Activated CD8-positive, alpha-beta memory T cell treated with anti-CD3 and anti-CD28 coated beads, Interleukin-2, amount 10 ng/mL, durations not matched to agents 7 days and 5 days (primary cell): ENCODE data around the gene AWAT1. TPM values are rescaled to one million over a fixed set of nuclear protein-coding genes. Genes with fewer than 3 reads are reported as not detected.
"Not testable (repeated sequence)": the region's sequence is repeated elsewhere in the genome, so short reads cannot be mapped to it uniquely, and the experiment has no call there.

Experiments
- ATAC-seq: fragments of 150-1000 bp; cut with Tn5 transposase; one replicate; pipeline ENCODE4 v1.10.0; 2021; ENCODE audit warnings: moderate library complexity
- CTCF ChIA-PET: fragments of 350-600 bp; sonication (Branson Sonifier 250); formaldehyde crosslinking; loops from one replicate; lab custom pipeline; 2021; ENCODE audit warnings: antibody characterized with exemption; lab: Charles Lee
- DNase-seq: peaks from one replicate; pipeline ENCODE4 v3.0.0-alpha.2; 2020
- H3K27ac Mint-ChIP-seq: one replicate; pipeline ENCODE4 v1.8.0; 2021; ENCODE audit warnings: mild to moderate bottlenecking, mixed read lengths
- H3K27me3 Mint-ChIP-seq: one replicate; pipeline ENCODE4 v1.8.0; 2021; ENCODE audit warnings: mixed read lengths
- H3K36me3 Mint-ChIP-seq: one replicate; pipeline ENCODE4 v1.8.0; 2021; ENCODE audit warnings: mild to moderate bottlenecking, mixed read lengths
- H3K4me1 Mint-ChIP-seq: one replicate; pipeline ENCODE4 v1.8.0; 2021; ENCODE audit warnings: mixed read lengths
- H3K4me3 Mint-ChIP-seq: one replicate; pipeline ENCODE4 v1.8.0; 2021; ENCODE audit warnings: mild to moderate bottlenecking, moderate library complexity, mixed read lengths
- H3K9me3 Mint-ChIP-seq: one replicate; pipeline ENCODE4 v1.8.0; 2022; ENCODE audit warnings: low read depth, mixed read lengths
- total RNA-seq, 2 experiments: library from RNA; stranded (reverse); gene quantifications; one replicate each; pipeline ENCODE4 v1.2.3, GENCODE V29; 2021

The AWAT1 gene
- total RNA-seq = not detected

DNA sequence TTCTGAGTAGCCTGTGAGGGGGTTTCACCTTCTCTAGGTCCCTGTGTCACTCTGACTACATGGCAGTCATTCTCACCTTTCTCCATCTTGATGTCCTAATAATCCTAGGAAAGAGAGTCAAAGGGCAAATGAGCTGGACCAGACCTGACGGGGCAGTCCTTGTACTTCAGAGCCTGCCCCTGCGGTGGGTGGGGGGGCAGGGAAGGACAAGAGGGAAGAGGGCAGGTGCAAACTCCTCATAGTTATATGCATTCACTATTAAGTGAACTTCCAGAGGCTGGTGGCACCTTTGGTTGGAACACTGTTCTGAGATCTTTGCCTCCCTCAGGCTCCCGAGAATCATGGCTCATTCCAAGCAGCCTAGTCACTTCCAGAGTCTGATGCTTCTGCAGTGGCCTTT lies at the start of gene AWAT1:
TSS of gene AWAT1 (plus strand) at position 301 of the 400 bp plus-strand sequence. CDS start at position 342, 41 bp downstream.
- Mint-ChIP-seq H3K27ac (no peak within 1 kb of the TSS), H3K9me3 (no peaks in the 10 kb centered on the region), H3K4me3 (no peak within 1 kb of the TSS), H3K4me1 (peaks cover 11% of the 10 kb centered on the region), H3K27me3 (peaks cover 2% of the 10 kb centered on the region), H3K36me3 (no peaks in the 10 kb centered on the region)
- CTCF ChIA-PET = no interaction called here
- ATAC-seq = no peak
- no peak for DNase-seq

DNA sequence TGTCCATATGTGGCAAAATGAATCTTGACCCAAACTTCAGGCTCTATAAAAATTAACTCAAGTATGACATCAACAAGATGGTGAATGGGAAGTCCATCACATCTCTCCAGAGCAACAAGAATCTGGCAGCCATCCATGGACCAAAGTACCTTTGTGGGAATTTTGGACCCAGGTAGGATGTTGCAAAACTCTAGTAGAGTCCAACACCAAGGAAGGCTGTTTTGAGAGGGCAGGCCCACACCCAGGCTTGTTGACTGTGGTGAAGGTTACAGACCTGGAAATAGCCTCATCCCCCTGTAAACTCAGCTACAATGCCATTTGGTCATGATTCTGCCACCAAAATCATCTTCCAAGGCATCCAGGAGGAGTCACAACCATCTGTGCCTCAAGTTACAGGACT lies 44.2 kb upstream of the AWAT1 start:
- CTCF ChIA-PET = no interaction called here
- no peaks in the 10 kb centered on the region for H3K36me3 Mint-ChIP-seq

DNA sequence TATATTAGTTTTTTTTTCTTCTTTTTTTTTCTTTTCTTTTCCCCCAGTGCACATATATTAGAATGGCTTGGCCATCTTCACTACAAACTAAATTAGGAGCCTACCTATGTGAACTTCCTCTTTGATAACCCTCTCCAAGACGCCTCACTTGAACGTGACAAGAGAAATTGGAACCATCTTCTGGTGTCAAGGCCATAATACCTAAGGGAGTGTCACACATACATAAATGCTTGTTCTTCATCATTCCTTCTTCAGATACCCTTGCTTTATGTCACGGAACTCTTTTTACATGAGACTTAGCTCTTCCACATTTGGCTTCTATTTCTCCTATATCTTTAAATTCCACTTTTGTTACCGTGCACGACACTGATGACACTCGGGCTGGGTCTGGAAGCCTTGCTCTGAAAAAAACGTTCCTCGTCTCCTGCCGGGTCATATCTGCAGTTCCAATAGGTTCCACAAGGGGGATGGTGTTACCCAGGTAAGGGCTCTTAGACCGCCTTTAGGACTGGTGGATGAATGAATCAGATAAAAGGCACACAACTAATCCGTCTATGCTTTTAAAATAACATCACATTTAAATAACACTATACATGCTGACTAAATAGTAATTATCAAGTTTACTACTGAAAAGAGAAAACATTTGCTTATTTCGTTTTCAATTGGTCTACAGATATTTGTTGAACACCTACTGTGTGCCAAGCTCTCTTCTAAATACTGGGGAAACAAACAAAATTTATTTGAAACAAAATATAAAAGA lies 37.3 kb upstream of the AWAT1 start:
- CTCF ChIA-PET = interaction anchor here (1.5 kb wide), 1 partner anchor 235 kb away, joined by 3 read pairs; no protein-coding TSS in a partner anchor
- DNase-seq (peak; percentile 70), ATAC-seq (peak; percentile 74)
- no peaks in the 10 kb centered on the region for H3K36me3 Mint-ChIP-seq
- no peaks in the 10 kb centered on the region for H3K9me3 Mint-ChIP-seq
- H3K4me3 Mint-ChIP-seq = no peak overlapping the region
- peaks cover 7% of the 10 kb centered on the region for H3K4me1 Mint-ChIP-seq
- H3K27me3 Mint-ChIP-seq = peaks cover 17% of the 10 kb centered on the region
- H3K27ac Mint-ChIP-seq = no peak overlapping the region

More for the DNA sequence above, 44.2 kb upstream of the AWAT1 start:
- ATAC-seq = no peak
- Mint-ChIP-seq H3K9me3 (no peaks in the 10 kb centered on the region), H3K4me3 (no peak overlapping the region), H3K27me3 (peaks cover 27% of the 10 kb centered on the region), H3K4me1 (no peaks in the 10 kb centered on the region), H3K27ac (no peak overlapping the region)
- DNase-seq = no peak

DNA sequence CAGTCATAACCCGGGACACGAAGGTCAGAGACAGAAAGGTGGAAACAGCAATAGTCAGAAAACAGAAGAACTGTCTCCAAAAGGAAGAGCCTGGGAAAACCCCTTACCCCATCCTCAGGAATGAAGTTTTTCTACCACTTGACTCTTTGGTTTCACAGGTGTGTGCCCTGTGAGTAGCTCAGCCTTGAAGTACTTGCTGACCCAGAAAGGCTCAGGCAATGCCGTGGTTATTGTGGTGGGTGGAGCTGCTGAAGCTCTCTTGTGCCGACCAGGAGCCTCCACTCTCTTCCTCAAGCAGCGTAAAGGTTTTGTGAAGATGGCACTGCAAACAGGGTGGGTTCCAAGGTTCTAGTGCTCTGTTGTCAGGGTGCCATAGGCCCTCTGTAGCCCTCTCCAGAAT lies 32.7 kb upstream of the AWAT1 start:
- no peak for DNase-seq
- H3K4me1 Mint-ChIP-seq = peaks cover 7% of the 10 kb centered on the region
- ATAC-seq = no peak
- peaks cover 6% of the 10 kb centered on the region for H3K27me3 Mint-ChIP-seq
- H3K4me3 Mint-ChIP-seq = no peak overlapping the region
- no peaks in the 10 kb centered on the region for H3K36me3 Mint-ChIP-seq
- no peaks in the 10 kb centered on the region for H3K9me3 Mint-ChIP-seq
- CTCF ChIA-PET = no interaction called here
- H3K27ac Mint-ChIP-seq = no peak overlapping the region

DNA sequence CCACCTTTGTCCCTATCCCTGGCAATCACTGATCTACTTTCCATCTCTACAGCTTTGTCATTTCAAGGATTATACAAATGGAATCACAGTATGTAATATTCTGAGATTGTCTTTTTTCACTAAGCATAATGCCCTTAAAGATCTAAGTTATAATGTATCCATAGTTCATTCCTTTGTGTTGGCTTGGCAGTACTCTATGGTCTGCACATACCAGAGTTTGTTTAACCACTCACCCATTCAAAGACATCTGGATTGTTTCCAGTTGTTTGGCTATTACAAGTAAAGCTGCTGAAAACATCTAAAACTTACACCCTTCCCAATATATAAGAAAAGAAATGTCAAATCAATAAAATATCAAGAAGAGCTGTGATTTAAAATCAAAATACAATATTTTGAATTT lies 26.0 kb upstream of the AWAT1 start:
- Mint-ChIP-seq H3K9me3 (no peaks in the 10 kb centered on the region), H3K36me3 (no peaks in the 10 kb centered on the region), H3K4me3 (no peak overlapping the region), H3K4me1 (no peaks in the 10 kb centered on the region), H3K27me3 (peaks cover 8% of the 10 kb centered on the region), H3K27ac (no peak overlapping the region)
- no peak for ATAC-seq
- no peak for DNase-seq
- CTCF ChIA-PET = no interaction called here

DNA sequence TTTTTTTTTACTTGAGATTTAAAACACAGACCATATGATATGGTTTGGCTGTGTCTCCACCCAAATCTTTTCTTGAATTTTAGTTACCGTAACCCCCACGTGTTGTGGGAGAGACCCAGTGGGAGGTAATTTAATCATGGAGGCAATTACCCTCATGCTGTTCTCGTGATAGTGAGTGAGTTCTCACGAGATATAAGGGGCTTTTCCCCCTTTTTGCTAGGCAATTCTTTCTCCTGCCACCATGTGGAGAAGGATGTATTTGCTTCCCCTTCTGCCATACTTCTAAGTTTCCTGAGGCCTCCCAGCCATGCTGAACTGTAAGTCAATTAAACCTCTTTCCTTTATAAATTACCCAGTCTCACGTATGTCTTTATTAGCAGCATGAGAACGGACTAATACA lies 24.9 kb upstream of the AWAT1 start:
- H3K4me1 Mint-ChIP-seq, H3K27ac Mint-ChIP-seq, H3K4me3 Mint-ChIP-seq, CTCF ChIA-PET, H3K27me3 Mint-ChIP-seq, DNase-seq, ATAC-seq, H3K9me3 Mint-ChIP-seq, H3K36me3 Mint-ChIP-seq: not testable (repeated sequence)

DNA sequence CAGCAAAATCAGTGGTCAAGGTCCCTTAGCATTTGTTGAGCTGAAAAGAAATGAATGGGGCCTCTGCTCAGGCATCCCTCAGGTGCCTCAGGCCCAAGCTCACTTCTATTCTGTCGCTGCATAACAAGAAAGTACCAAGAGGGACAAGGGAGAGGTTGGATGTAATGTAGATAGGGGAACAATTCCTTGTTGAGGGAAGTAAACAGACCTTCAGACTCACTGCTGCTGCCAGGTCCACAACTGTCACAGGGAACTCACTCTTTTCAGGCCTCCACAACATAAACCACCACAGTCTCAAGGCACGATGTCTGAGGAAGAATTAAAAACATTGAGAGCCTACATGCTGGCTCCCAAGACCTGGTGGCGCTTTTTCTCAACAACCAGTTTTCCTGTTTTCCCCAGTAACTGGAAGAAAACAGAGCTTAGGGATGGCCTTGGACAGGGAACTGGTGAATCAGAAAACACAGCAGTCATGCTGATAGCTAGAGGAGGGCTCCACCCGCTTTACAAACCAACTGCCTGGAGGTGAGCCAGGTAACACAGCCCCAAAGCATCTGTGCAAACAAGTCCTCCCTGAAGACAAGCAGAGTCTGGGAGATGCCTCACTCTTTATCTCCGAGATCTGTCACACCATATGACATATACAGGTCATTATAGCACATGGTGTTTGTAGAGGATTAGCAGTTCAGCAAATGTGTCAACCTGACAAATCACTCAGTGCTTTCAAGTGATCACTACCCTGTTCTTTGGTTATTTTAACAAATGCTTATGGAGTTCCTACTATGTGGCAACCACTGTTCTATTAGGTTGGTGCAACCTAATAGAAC lies 14.3 kb upstream of the AWAT1 start:
- no peaks in the 10 kb centered on the region for H3K9me3 Mint-ChIP-seq
- H3K4me1 Mint-ChIP-seq = no peaks in the 10 kb centered on the region
- H3K4me3 Mint-ChIP-seq = no peak overlapping the region
- DNase-seq (no peak), ATAC-seq (no peak)
- H3K27ac Mint-ChIP-seq = no peak overlapping the region
- H3K36me3 Mint-ChIP-seq = no peaks in the 10 kb centered on the region
- CTCF ChIA-PET = no interaction called here
- no peaks in the 10 kb centered on the region for H3K27me3 Mint-ChIP-seq

DNA sequence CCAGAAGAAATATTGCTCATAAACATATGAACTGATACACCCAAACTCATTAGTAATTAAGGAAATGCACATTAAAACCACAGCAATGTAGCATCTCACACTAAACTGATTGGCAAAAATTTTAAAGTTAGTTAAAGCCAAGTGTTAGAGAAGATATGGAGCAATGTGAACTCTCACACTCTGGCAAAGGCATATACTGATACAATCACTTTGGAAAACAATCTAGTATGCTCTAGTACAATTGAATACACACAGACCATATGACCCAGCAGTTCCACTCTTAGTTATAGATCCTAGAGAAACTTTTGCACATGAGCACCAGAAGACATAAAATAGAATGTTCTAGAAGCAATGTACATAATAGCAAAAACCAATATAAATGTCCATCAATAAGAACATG lies 8.4 kb upstream of the AWAT1 start:
- H3K27me3 Mint-ChIP-seq = no peaks in the 10 kb centered on the region
- no peaks in the 10 kb centered on the region for H3K4me1 Mint-ChIP-seq

DNA sequence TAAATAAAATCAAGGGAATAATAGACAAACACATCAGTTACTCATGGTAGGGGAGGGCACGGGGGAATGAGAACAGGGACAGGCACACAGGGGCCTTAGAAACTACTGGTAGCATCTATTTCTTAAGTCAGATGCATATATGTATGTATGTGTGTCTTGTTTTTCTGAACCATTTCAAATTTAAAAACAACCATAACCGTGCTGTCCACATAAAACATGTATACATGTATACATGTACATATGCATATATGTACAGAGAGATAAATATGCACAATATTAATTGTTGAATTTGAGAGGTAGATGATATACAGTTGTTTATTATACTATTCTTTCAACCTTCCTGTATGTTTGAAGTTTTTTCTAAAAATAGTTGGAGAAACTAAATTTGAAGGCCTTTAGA lies 7.8 kb upstream of the AWAT1 start:
- ATAC-seq (no peak), DNase-seq (no peak)
- H3K36me3 Mint-ChIP-seq = no peaks in the 10 kb centered on the region
- no peaks in the 10 kb centered on the region for H3K9me3 Mint-ChIP-seq
- peaks cover 2% of the 10 kb centered on the region for H3K4me1 Mint-ChIP-seq
- no peaks in the 10 kb centered on the region for H3K27me3 Mint-ChIP-seq
- CTCF ChIA-PET = no interaction called here
- no peak overlapping the region for H3K4me3 Mint-ChIP-seq
- H3K27ac Mint-ChIP-seq = no peak overlapping the region

More for the DNA sequence above, 8.4 kb upstream of the AWAT1 start:
- Mint-ChIP-seq H3K36me3 (no peaks in the 10 kb centered on the region), H3K9me3 (no peaks in the 10 kb centered on the region), H3K27ac (no peak overlapping the region), H3K4me3 (no peak overlapping the region)
- CTCF ChIA-PET = no interaction called here
- no peak for DNase-seq
- ATAC-seq = no peak

DNA sequence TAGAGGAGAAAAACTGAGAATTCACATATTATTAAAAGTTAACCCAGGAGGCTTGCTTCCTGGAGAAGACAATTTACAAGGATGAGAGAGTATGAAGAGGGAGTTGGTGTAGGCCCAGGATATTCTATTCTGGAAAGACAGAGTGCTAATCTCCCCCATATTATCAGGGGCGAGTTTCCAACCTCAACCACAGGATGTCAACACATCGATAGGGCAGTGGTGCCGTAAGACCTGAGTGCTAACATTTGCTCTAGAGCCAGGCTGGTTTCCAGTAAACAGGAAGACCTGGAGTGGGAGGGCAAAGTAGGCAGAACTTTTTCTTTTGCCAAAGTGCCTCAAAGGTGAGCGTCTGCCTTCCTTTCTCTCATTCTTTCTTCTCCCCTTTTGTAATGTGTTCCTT lies 2.8 kb upstream of the AWAT1 start:
- CTCF ChIA-PET = no interaction called here
- H3K27me3 Mint-ChIP-seq = peaks cover 2% of the 10 kb centered on the region
- H3K27ac Mint-ChIP-seq = no peak overlapping the region
- no peak overlapping the region for H3K4me3 Mint-ChIP-seq
- no peaks in the 10 kb centered on the region for H3K36me3 Mint-ChIP-seq
- DNase-seq (no peak), ATAC-seq (no peak)
- no peaks in the 10 kb centered on the region for H3K9me3 Mint-ChIP-seq
- H3K4me1 Mint-ChIP-seq = peaks cover 7% of the 10 kb centered on the region

DNA sequence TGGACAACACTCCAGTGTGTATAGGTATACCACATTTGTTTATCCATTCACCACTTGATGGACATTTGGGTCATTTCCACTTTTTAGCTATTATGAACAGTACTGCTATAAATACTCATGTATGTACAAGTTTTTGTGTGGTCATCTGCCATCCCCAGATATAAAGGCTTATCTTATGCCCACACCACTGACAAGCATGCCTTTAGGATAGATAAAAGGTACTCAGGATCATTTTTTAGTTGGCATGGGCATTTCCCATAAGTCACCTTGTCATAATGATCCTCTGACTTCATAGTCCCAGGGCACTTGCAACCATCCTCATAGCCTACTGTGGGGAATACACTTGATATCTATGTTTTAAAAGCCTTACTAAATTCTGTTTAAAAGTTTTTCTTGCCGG lies 6.3 kb downstream of the AWAT1 start:
- Mint-ChIP-seq H3K9me3 (no peaks in the 10 kb centered on the region), H3K4me1 (peaks cover 5% of the 10 kb centered on the region), H3K27ac (no peak overlapping the region), H3K36me3 (no peaks in the 10 kb centered on the region), H3K4me3 (no peak overlapping the region), H3K27me3 (no peaks in the 10 kb centered on the region)
- CTCF ChIA-PET = no interaction called here
- ATAC-seq (no peak), DNase-seq (no peak)

DNA sequence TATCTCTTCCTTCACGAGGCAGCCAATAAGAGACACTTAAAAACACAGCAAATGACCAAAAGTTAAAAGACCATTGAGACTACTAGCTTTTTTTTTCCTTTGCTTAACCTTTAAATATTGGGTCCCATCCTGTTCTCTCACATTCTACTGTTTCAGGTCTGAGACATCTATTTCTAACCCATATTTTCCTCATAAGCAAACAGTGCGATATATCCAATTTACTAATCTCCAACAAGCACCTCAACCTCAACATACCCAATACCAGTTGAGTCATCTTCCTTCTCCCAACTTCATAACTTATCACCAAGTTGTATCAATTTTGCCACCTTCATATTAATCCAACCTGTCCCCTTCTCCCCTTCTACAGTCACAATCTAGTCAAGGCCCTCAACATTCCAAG lies 7.0 kb downstream of the AWAT1 start:
- no peak for ATAC-seq

DNA sequence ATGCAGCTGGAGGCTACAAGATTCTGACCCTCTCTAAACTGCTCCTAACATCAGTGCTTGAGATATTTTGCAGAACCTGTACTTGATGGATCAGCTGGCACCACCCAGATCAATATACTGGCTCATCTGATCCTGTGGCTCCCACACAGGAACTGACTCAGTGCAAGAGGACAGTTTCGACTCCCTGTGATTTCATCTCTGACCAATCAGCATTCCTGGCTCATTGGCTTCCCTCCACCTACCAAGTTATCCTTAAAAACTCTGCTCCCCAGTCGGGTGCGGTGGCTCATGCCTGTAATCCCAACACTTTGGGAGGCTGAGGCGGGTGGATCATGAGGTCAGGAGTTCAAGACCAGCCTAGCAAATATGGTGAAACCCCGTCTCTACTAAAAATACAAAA lies 9.1 kb downstream of the AWAT1 start:
- H3K4me1 Mint-ChIP-seq, H3K27me3 Mint-ChIP-seq: not testable (repeated sequence)

More for the DNA sequence above, 7.0 kb downstream of the AWAT1 start:
- Mint-ChIP-seq H3K27me3 (no peaks in the 10 kb centered on the region), H3K4me3 (no peak overlapping the region), H3K9me3 (no peaks in the 10 kb centered on the region), H3K36me3 (no peaks in the 10 kb centered on the region), H3K4me1 (peaks cover 5% of the 10 kb centered on the region), H3K27ac (no peak overlapping the region)
- CTCF ChIA-PET = no interaction called here
- no peak for DNase-seq

DNA sequence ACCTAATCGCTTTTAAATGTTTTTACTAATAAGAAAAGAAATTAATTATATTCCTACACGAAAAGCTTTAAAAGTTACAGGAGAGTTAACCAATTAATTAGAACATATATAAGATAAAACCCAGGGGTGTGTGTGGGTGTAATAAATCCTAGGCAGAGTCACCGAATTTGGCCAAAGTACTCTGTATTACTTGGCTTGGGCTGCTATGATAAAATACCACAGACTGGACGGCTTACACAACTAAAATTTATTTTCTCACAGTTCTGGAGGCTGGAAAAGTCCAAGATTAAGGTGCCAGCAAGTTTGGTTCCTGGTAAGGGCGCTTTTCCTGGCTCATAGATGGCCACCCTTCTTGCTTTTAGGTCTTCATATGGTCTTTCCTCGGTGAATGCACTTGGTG lies 10.4 kb downstream of the AWAT1 start:
- H3K4me1 Mint-ChIP-seq = no peaks in the 10 kb centered on the region
- H3K27me3 Mint-ChIP-seq = no peaks in the 10 kb centered on the region
- H3K27ac Mint-ChIP-seq = no peak overlapping the region
- CTCF ChIA-PET = no interaction called here
- H3K4me3 Mint-ChIP-seq = no peak overlapping the region
- DNase-seq (no peak), ATAC-seq (no peak)
- H3K9me3 Mint-ChIP-seq = no peaks in the 10 kb centered on the region
- H3K36me3 Mint-ChIP-seq = no peaks in the 10 kb centered on the region

More for the DNA sequence above, 9.1 kb downstream of the AWAT1 start:
- H3K36me3 Mint-ChIP-seq, H3K9me3 Mint-ChIP-seq, ATAC-seq, H3K4me3 Mint-ChIP-seq, DNase-seq, H3K27ac Mint-ChIP-seq, CTCF ChIA-PET: not testable (repeated sequence)
